ENCODE measurements around the gene FOLR1.

GRCh38 chr11:72173291-72173690 is 18.6 kb upstream of the FOLR1 start:
- TF ChIP-seq CTCF (conservative IDR thresholded peaks at IDR 0.05 in 1 of 2, IDR thresholded peaks at IDR 0.05 in 1 of 2; ENCODE audit: low read depth in 1 of 2, low read length in 2 of 2) (no peak), EZH2 (IDR thresholded peaks at IDR 0.05; ENCODE audit: low read length, missing control alignments) (no peak)
